HEK293 (cell line): Measurements from ENCODE around the gene SYNPO2L.

ENCODE experiments used
- CTCF ChIA-PET: fragments of 350-600 bp; formaldehyde crosslinking; extraction: SDS; loops from one replicate; lab custom pipeline; 2021; ENCODE audit warnings: antibody characterized with exemption; lab: Yijun Ruan, JAX
- POLR2A ChIA-PET: fragments of 300-600 bp; formaldehyde crosslinking; extraction: SDS; loops from one replicate; lab custom pipeline; 2020; ENCODE audit warnings: antibody characterized with exemption, inconsistent platforms; lab: Yijun Ruan, JAX
- H3K27ac ChIP-seq: fragments of 200-500 bp; sonication (Bioruptor generic); 2 replicates; pipeline ENCODE4 v1.5.1; 2014; ENCODE audit warnings: low read depth, low read length, control low read depth, inconsistent platforms; ENCODE audit errors: extremely low read depth
- H3K36me3 ChIP-seq, 2 experiments: fragments of 200-500 bp in 1 of 2; sonication (Bioruptor generic) in 1 of 2; 1 replicate in 1 of 2; 2 replicates in 1 of 2; pipeline ENCODE4 v1.5.1; 2014 to 2017; ENCODE audit warnings: inconsistent platforms in 2 of 2, low read length in 2 of 2; ENCODE audit not compliant: control insufficient read depth in 2 of 2, insufficient read depth in 1 of 2
- H3K4me1 ChIP-seq: fragments of 200-500 bp; sonication (Bioruptor generic); 2 replicates; pipeline ENCODE4 v1.5.1; 2014; ENCODE audit warnings: mild to moderate bottlenecking, low read length, inconsistent platforms; ENCODE audit not compliant: control insufficient read depth, insufficient read depth
- H3K4me3 ChIP-seq: 2 replicates; pipeline ENCODE4 v1.5.1; 2011; ENCODE audit warnings: low read depth, mild to moderate bottlenecking, control low read depth, low read length, moderate library complexity
- H3K9me3 ChIP-seq: fragments of 200-500 bp; sonication (Bioruptor generic); 2 replicates; pipeline ENCODE4 v1.5.1; 2014; ENCODE audit warnings: low read depth, low read length, inconsistent platforms; ENCODE audit not compliant: control insufficient read depth, insufficient read depth
- ATF2 ChIP-seq: fragments of 450-650 bp; formaldehyde crosslinking; IDR thresholded peaks from 2 replicates; pipeline ENCODE4 v1.5.1; 2016; ENCODE audit warnings: missing biosample characterization, missing genetic modification characterization, low read depth
- GLIS2 ChIP-seq: fragments of 450-650 bp; formaldehyde crosslinking; IDR thresholded peaks from 2 replicates; pipeline ENCODE4 v1.5.1; 2016; ENCODE audit warnings: missing biosample characterization, missing genetic modification characterization
- IKZF3 ChIP-seq: fragments of 450-650 bp; IDR thresholded peaks from 2 replicates; pipeline ENCODE4 v1.5.0; 2018; ENCODE audit warnings: missing biosample characterization, mild to moderate bottlenecking, missing genetic modification characterization, moderate library complexity
- OSR2 ChIP-seq: fragments of 450-650 bp; formaldehyde crosslinking; IDR thresholded peaks from 2 replicates; pipeline ENCODE4 v1.5.1; 2016; ENCODE audit warnings: missing biosample characterization, missing genetic modification characterization
- SCRT2 ChIP-seq: fragments of 450-650 bp; formaldehyde crosslinking; IDR thresholded peaks from 2 replicates; pipeline ENCODE4 v1.5.1; 2016; ENCODE audit warnings: missing biosample characterization, missing genetic modification characterization
- SP7 ChIP-seq: fragments of 450-650 bp; formaldehyde crosslinking; IDR thresholded peaks from 2 replicates; pipeline ENCODE4 v1.5.1; 2016; ENCODE audit warnings: missing biosample characterization, missing genetic modification characterization
- ZBTB17 ChIP-seq: fragments of 450-650 bp; formaldehyde crosslinking; IDR thresholded peaks from 2 replicates; pipeline ENCODE4 v1.5.1; 2016; ENCODE audit warnings: missing biosample characterization, missing genetic modification characterization
- ZNF133 ChIP-seq: fragments of 450-650 bp; formaldehyde crosslinking; IDR thresholded peaks from 2 replicates; pipeline ENCODE4 v1.5.1; 2016; ENCODE audit warnings: missing biosample characterization, missing genetic modification characterization
- ZNF19 ChIP-seq: fragments of 450-650 bp; formaldehyde crosslinking; IDR thresholded peaks from 2 replicates; pipeline ENCODE4; 2016; ENCODE audit warnings: missing biosample characterization, missing genetic modification characterization, low read depth
- ZNF341 ChIP-seq: fragments of 450-650 bp; formaldehyde crosslinking; IDR thresholded peaks from 2 replicates; pipeline ENCODE4; 2016; ENCODE audit warnings: low read depth, missing biosample characterization, missing genetic modification characterization
- ZNF366 ChIP-seq: fragments of 450-650 bp; formaldehyde crosslinking; conservative IDR thresholded peaks from 2 replicates; pipeline ENCODE4 v1.5.1; 2016; ENCODE audit warnings: missing biosample characterization, missing genetic modification characterization
- ZNF48 ChIP-seq: fragments of 450-650 bp; formaldehyde crosslinking; IDR thresholded peaks from 2 replicates; pipeline ENCODE4 v1.5.1; 2016; ENCODE audit warnings: missing biosample characterization, missing genetic modification characterization
- ZNF544 ChIP-seq: fragments of 450-650 bp; formaldehyde crosslinking; IDR thresholded peaks from 2 replicates; pipeline ENCODE4 v1.5.0; 2017; ENCODE audit warnings: missing biosample characterization, missing genetic modification characterization
- ZNF571 ChIP-seq: fragments of 450-650 bp; formaldehyde crosslinking; IDR thresholded peaks from 2 replicates; pipeline ENCODE4 v1.5.0; 2017; ENCODE audit warnings: missing biosample characterization, missing genetic modification characterization
- ZNF600 ChIP-seq: fragments of 450-650 bp; formaldehyde crosslinking; IDR thresholded peaks from 2 replicates; pipeline ENCODE4 v1.5.1; 2016; ENCODE audit warnings: missing biosample characterization, missing genetic modification characterization
- ZNF629 ChIP-seq: fragments of 450-650 bp; formaldehyde crosslinking; IDR thresholded peaks from 2 replicates; pipeline ENCODE4 v1.5.1; 2017; ENCODE audit warnings: missing biosample characterization, missing genetic modification characterization
- TF ChIP-seq, protein P1 (sequence below): fragments of 450-650 bp; formaldehyde crosslinking; IDR thresholded peaks from 2 replicates; pipeline ENCODE4 v1.5.1; 2016; ENCODE audit warnings: missing biosample characterization, missing genetic modification characterization, borderline replicate concordance
- TF ChIP-seq, protein P2 (sequence below): fragments of 450-650 bp; formaldehyde crosslinking; IDR thresholded peaks from 2 replicates; pipeline ENCODE4 v1.5.1; 2016; ENCODE audit warnings: missing biosample characterization, missing genetic modification characterization

SYNPO2L gene

GRCh38 chr10:73609116-73609515 is 46.7 kb downstream of the SYNPO2L start:
- Histone ChIP-seq H3K36me3 (peaks cover 0 to under 1% of the 10 kb centered on the region in 2 experiments; a peak in 1 of 3 replicates), H3K4me3 (no peak overlapping the region), H3K4me1 (no peaks in the 10 kb centered on the region), H3K27ac (no peak overlapping the region), H3K9me3 (no peaks in the 10 kb centered on the region)
- CTCF ChIA-PET: interaction anchor here (1.2 to 1.5 kb wide), 2 partner anchors 79 to 80 kb away, joined by 3 read pairs; no protein-coding TSS in a partner anchor
- POLR2A ChIA-PET: no interaction called here
- TF ChIP-seq ZNF19 (tag by site-specific recombination) (no peak), ZNF544 (no peak), ZNF133 (no peak), SP7 (tag by site-specific recombination) (no peak)

- CTCF ChIA-PET: interaction anchor here (0.6 to 2.1 kb wide), 4 partner anchors 24 to 71 kb away, joined by 3 to 11 read pairs (median 5); partner anchors contain the start of gene MYOZ1
- POLR2A ChIA-PET: interaction anchor here (0.6 to 1.3 kb wide), 5 partner anchors 24 to 129 kb away, joined by 3 to 4 read pairs (median 3); no protein-coding TSS in a partner anchor
- TF ChIP-seq SP7 (tag by site-specific recombination) (0 out of 2 replicates have a peak, but pooled peaks have one; percentile 30), ZNF600 (peak; percentile 96), IKZF3 (tag by site-specific recombination) (peak; percentile 68; the same call in 1 of the 2 replicates), OSR2 (tag by site-specific recombination) (peak; percentile 90), ZNF366 (tag by site-specific recombination) (peak; percentile 46; the same call in 1 of the 2 replicates), ZNF341 (no peak), GLIS2 (tag by site-specific recombination) (no peak), ZNF629 (tag by site-specific recombination) (peak; percentile 45; the same call in 1 of the 2 replicates), ZNF48 (tag by site-specific recombination) (no peak), ZNF571 (tag by site-specific recombination) (no peak), ZBTB17 (tag by site-specific recombination) (peak; percentile 58; the same call in 1 of the 2 replicates), SCRT2 (tag by site-specific recombination) (peak; percentile 53), ATF2 (tag by site-specific recombination) (peak; percentile 56)
- TF ChIP-seq, protein P1, sequence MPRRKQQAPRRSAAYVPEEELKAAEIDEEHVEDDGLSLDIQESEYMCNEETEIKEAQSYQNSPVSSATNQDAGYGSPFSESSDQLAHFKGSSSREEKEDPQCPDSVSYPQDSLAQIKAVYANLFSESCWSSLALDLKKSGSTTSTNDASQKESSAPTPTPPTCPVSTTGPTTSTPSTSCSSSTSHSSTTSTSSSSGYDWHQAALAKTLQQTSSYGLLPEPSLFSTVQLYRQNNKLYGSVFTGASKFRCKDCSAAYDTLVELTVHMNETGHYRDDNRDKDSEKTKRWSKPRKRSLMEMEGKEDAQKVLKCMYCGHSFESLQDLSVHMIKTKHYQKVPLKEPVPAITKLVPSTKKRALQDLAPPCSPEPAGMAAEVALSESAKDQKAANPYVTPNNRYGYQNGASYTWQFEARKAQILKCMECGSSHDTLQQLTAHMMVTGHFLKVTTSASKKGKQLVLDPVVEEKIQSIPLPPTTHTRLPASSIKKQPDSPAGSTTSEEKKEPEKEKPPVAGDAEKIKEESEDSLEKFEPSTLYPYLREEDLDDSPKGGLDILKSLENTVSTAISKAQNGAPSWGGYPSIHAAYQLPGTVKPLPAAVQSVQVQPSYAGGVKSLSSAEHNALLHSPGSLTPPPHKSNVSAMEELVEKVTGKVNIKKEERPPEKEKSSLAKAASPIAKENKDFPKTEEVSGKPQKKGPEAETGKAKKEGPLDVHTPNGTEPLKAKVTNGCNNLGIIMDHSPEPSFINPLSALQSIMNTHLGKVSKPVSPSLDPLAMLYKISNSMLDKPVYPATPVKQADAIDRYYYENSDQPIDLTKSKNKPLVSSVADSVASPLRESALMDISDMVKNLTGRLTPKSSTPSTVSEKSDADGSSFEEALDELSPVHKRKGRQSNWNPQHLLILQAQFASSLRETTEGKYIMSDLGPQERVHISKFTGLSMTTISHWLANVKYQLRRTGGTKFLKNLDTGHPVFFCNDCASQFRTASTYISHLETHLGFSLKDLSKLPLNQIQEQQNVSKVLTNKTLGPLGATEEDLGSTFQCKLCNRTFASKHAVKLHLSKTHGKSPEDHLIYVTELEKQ (tag by site-specific recombination): 0 out of 2 replicates have a peak, but pooled peaks have one; percentile 13
- TF ChIP-seq, protein P2, sequence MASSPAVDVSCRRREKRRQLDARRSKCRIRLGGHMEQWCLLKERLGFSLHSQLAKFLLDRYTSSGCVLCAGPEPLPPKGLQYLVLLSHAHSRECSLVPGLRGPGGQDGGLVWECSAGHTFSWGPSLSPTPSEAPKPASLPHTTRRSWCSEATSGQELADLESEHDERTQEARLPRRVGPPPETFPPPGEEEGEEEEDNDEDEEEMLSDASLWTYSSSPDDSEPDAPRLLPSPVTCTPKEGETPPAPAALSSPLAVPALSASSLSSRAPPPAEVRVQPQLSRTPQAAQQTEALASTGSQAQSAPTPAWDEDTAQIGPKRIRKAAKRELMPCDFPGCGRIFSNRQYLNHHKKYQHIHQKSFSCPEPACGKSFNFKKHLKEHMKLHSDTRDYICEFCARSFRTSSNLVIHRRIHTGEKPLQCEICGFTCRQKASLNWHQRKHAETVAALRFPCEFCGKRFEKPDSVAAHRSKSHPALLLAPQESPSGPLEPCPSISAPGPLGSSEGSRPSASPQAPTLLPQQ (tag by site-specific recombination): 0 out of 2 replicates have a peak, but pooled peaks have one; percentile 18
- TF ChIP-seq, all 188 proteins: peak for 11
- Histone ChIP-seq H3K9me3 (no peaks in the 10 kb centered on the region), H3K27ac (no peak overlapping the region), H3K4me3 (no peak overlapping the region), H3K4me1 (no peaks in the 10 kb centered on the region), H3K36me3 (no peaks in the 10 kb centered on the region; a peak in 1 of 3 replicates)
Measured at GRCh38 chr10:73601486-73601921, 54.3 kb downstream of the SYNPO2L start.
